Sigmoid colon (tissue), 7 donors: Measurements from ENCODE around the gene ROBO4. TPM values are rescaled to one million over a fixed set of nuclear protein-coding genes. Genes with fewer than 3 reads are reported as not detected.
A peak's percentile ranks its signal among the peaks of the same experiment; 100 is the strongest.

ENCODE experiments used
- DNase-seq: peaks from one replicate; pipeline ENCODE4 v3.0.0-alpha.2; 2019
- H3K27ac ChIP-seq, 4 donors: fragments of 200-600 bp; sonication (generic); one replicate each; pipeline ENCODE4 v1.5.1; 2016 to 2019; ENCODE audit warnings: mild to moderate bottlenecking in 1 of 4
- H3K27me3 ChIP-seq, 3 donors: fragments of 200-600 bp; sonication (generic); one replicate each; pipeline ENCODE4 v1.5.1; 2019; ENCODE audit warnings: mild to moderate bottlenecking in 1 of 3
- H3K36me3 ChIP-seq, 4 donors: fragments of 200-600 bp; sonication (generic); one replicate each; pipeline ENCODE4 v1.5.1; 2016 to 2019
- H3K4me1 ChIP-seq, 4 donors: fragments of 200-600 bp; sonication (generic); one replicate each; pipeline ENCODE4 v1.5.1; 2017 to 2019
- H3K4me3 ChIP-seq, 4 donors: fragments of 200-600 bp; sonication (generic); one replicate each; pipeline ENCODE4 v1.5.1; 2017 to 2019; ENCODE audit warnings: mild to moderate bottlenecking in 2 of 4, moderate library complexity in 1 of 4
- H3K9me3 ChIP-seq, 4 donors: fragments of 200-600 bp in 3 of 4; sonication (generic) in 3 of 4; one replicate each; pipeline versions ENCODE4 v1.5.1 to v1.6.1; 2013 to 2019
- EP300 ChIP-seq, 4 donors: sonication (generic); formaldehyde crosslinking; IDR thresholded peaks; one replicate each; pipeline ENCODE4 v1.6.1; 2017; ENCODE audit warnings: antibody characterized with exemption in 4 of 4
- POLR2A ChIP-seq, 2 donors: fragments of 450-650 bp; IDR thresholded peaks; one replicate each; pipeline ENCODE4 v1.6.1; 2016; ENCODE audit warnings: antibody characterized with exemption in 2 of 2, mild to moderate bottlenecking in 2 of 2, moderate library complexity in 2 of 2
- POLR2AphosphoS5 ChIP-seq, 4 donors: sonication (generic); formaldehyde crosslinking; IDR thresholded peaks; one replicate each; pipeline ENCODE4 v1.6.1; 2017; ENCODE audit warnings: antibody characterized with exemption in 4 of 4
- WGBS, 2 donors: extraction: QIAGEN DNeasy Blood & Tissue Kit; methylation state at CpG; one replicate each; pipeline ENCODE4 v1.1.7; 2013; 5-methylcytosine and 5-hydroxymethylcytosine counted together
- intact Hi-C: fragments of 100-400 bp; cut with DNase I; formaldehyde crosslinking; loops from one replicate; pipeline ENCODE4 v1.15.1; 2023
- polyA plus RNA-seq, 3 donors: library from polyadenylated mRNA; stranded (reverse); fragments of 200-250 nt; gene quantifications; one replicate each; pipeline ENCODE4 v1.2.3, GENCODE V29; 2013
- total RNA-seq, 4 donors: library from RNA; depleted of rRNA; stranded (reverse); fragments of >200 nt; gene quantifications; one replicate each; pipeline ENCODE4 v1.1.0, GENCODE V29; 2016
- TF ChIP-seq, protein P1 (sequence below), 4 experiments: fragments of 450-650 bp in 3 of 4; fragments of 200-600 bp in 1 of 4; IDR thresholded peaks; one replicate each; pipeline ENCODE4 v1.5.1; 2016 to 2019; ENCODE audit warnings: antibody characterized with exemption in 4 of 4, mild to moderate bottlenecking in 3 of 4, moderate library complexity in 2 of 4
- donor health status: healthy with polysubstance abuse.
- donor health status: Bipolar disorder and iron deficiency.
- donor health status: healthy.

ROBO4 gene
- total and polyA plus RNA-seq, 7 donors = 0.46 to 13.8 (median 8.1) TPM

DNA sequence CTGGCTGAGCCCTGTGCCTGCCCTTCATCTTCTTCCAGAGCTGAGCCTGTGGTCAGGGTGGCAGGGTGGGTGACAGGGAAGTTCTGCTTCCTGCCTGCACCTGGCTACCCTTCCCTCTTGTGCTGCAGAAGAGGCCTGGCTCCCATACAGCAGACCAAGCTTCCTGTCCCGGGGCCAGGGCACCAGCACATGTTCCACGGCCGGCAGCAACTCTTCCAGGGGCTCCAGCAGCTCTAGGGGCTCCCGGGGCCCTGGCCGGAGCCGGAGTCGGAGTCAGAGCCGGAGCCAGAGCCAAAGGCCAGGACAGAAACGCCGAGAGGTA is 17.4 kb downstream of the ROBO4 start:
- intact Hi-C loops = no loop called here
- no peaks in the 10 kb centered on the region for H3K36me3 ChIP-seq
- TF ChIP-seq EP300 (IDR thresholded peaks at IDR 0.05) (no peak), POLR2A (IDR thresholded peaks at IDR 0.05) (no peak), POLR2AphosphoS5 (IDR thresholded peaks at IDR 0.05) (no peak)
- TF ChIP-seq, protein P1, sequence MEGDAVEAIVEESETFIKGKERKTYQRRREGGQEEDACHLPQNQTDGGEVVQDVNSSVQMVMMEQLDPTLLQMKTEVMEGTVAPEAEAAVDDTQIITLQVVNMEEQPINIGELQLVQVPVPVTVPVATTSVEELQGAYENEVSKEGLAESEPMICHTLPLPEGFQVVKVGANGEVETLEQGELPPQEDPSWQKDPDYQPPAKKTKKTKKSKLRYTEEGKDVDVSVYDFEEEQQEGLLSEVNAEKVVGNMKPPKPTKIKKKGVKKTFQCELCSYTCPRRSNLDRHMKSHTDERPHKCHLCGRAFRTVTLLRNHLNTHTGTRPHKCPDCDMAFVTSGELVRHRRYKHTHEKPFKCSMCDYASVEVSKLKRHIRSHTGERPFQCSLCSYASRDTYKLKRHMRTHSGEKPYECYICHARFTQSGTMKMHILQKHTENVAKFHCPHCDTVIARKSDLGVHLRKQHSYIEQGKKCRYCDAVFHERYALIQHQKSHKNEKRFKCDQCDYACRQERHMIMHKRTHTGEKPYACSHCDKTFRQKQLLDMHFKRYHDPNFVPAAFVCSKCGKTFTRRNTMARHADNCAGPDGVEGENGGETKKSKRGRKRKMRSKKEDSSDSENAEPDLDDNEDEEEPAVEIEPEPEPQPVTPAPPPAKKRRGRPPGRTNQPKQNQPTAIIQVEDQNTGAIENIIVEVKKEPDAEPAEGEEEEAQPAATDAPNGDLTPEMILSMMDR (IDR thresholded peaks at IDR 0.05) = no peak
- H3K27ac ChIP-seq = no peak overlapping the region
- no peaks in the 10 kb centered on the region for H3K27me3 ChIP-seq
- DNase-seq = peak; percentile 50
- no peak overlapping the region for H3K4me3 ChIP-seq
- no peaks in the 10 kb centered on the region for H3K9me3 ChIP-seq
- peaks cover 0 to 21% (median 12%) of the 10 kb centered on the region in 4 donors for H3K4me1 ChIP-seq
- 54 to 88% methylated on average over 10 of the region's 10 CpGs for WGBS, 2 donors

DNA sequence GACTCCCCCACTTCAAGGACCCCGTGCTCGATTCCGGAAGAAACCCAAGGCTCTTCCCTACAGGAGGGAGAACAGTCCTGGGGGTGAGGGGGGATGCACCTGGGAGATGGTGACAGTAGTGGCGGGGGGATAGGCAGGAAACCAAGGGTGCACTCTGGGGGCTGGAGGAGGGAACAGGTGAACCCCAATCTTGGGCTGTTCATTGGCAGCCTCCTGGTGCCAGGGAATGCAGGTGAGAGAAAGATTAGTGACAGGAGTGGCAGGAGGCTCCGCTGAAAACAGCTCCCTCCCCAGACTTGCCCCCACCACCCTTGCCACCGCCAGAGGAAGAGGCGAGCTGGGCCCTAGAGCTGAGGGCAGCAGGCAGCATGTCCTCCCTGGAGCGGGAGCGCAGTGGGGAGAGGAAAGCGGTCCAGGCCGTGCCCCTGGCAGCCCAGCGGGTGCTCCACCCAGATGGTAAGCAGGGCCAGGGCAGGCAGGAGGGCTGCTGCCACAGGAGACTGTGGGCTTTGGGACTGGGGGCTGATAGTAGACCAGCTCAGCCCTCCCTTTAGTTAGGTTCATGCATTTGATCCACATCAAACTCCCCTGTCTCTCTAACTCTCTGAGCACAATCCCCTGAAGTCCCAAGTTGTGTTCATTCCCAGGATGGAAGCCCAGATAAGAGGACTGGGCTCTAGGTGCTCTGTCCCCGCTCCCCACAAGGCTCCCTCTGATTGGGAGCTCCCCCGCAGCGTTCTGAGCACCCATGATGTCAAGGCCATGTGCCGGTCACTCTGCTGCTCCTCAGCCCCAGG is 18.0 kb downstream of the ROBO4 start:
- peaks cover 0 to 21% (median 12%) of the 10 kb centered on the region in 4 donors for H3K4me1 ChIP-seq
- DNase-seq = peak; percentile 59
- intact Hi-C loops = loop anchor here (5.0 to 10.0 kb wide), 2 partner anchors 42 to 205 kb away; partner anchors contain the start of genes SIAE and SPA17
- H3K4me3 ChIP-seq = no peak overlapping the region
- H3K36me3 ChIP-seq = no peaks in the 10 kb centered on the region
- no peaks in the 10 kb centered on the region for H3K27me3 ChIP-seq
- H3K9me3 ChIP-seq = no peaks in the 10 kb centered on the region
- TF ChIP-seq EP300 (IDR thresholded peaks at IDR 0.05) = no peak
- no peak for TF ChIP-seq POLR2AphosphoS5 (IDR thresholded peaks at IDR 0.05)
- no peak for TF ChIP-seq POLR2A (IDR thresholded peaks at IDR 0.05)
- TF ChIP-seq, protein P1 (IDR thresholded peaks at IDR 0.05) = no peak
- 81 to 93% methylated on average over 16 of the region's 16 CpGs for WGBS, 2 donors
- no peak overlapping the region for H3K27ac ChIP-seq

DNA sequence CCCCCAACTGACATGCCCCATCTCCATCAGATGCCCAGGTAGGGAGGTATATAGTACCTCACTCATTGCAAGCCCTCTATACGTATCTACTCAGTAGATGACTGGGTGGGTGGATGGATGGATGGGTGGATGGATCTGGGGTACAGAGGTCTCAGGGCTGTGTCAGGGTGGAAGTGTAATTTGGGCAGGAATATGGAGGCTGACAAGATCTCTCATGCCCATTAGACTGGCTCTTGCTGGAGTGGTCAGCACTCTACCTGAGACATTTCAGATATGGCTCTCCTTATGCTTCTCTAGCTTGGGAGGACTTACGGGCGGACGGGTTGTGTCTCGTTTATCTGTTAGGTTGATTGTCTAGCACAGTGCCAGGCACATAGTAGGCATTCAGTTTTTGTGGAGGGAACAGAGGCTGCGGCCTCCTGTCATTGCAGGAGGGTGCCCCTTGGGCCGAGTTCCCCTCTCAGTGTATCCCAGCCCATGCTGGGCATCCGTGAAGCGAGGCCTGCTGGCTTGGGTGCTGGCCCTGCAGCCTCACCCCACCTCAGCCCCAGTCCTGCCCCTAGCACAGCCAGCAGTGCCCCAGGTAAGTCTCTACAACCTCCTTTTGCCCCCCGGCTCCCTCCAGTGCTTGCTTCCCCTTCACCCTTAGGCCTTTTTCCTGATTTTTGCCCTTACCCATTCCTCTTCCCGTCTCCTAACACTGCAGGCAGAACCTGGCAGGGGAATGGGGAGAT is 18.7 kb downstream of the ROBO4 start:
- peak; percentile 52 for DNase-seq
- H3K36me3 ChIP-seq = no peaks in the 10 kb centered on the region
- TF ChIP-seq POLR2A (IDR thresholded peaks at IDR 0.05) (no peak), POLR2AphosphoS5 (IDR thresholded peaks at IDR 0.05) (no peak)
- H3K4me3 ChIP-seq = no peak overlapping the region
- 94 to 96% methylated on average over 11 of the region's 11 CpGs for WGBS, 2 donors
- peaks cover 0 to 21% (median 12%) of the 10 kb centered on the region in 4 donors for H3K4me1 ChIP-seq
- no peaks in the 10 kb centered on the region for H3K9me3 ChIP-seq
- H3K27ac ChIP-seq = no peak overlapping the region
- intact Hi-C loops = loop anchor here (5.0 to 10.0 kb wide), 2 partner anchors 42 to 204 kb away; partner anchors contain the start of genes SIAE and SPA17
- peaks cover 0 to 4% (median 0%) of the 10 kb centered on the region in 3 donors for H3K27me3 ChIP-seq

DNA sequence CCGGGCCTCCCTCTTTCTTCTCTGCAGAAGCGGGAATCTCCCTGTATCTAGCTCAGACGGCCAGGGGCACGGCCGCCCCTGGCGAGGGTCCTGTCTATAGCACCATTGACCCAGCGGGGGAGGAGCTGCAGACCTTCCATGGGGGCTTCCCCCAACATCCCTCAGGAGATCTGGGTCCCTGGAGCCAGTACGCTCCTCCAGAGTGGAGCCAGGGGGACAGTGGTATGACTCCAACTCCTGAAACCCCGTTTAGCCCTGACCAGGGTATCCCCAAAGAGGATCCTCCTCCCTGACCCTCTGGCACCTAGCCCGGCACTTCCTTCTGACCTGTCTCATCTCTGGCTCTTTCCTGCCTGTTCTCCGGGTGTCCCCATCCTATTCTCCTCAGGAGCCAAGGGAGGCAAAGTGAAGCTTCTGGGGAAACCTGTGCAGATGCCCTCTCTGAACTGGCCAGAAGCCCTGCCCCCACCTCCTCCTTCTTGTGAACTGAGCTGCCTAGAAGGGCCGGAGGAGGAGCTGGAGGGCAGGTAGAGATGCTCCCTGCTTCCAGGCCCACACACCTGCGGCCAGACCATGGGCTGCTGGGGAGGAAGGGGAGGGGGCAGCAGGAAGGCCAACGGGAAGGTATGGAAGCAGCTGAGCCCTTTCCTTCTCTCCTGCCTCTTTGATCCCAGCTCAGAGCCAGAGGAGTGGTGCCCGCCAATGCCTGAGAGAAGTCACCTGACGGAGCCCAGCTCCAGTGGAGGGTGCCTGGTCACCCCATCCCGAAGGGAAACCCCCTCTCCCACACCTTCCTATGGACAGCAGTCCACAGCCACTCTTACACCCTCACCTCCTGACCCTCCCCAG is 19.5 kb downstream of the ROBO4 start:
- peaks cover 0 to 12% (median 5%) of the 10 kb centered on the region in 3 donors for H3K27me3 ChIP-seq
- H3K4me1 ChIP-seq = peaks cover 0 to 21% (median 12%) of the 10 kb centered on the region in 4 donors
- peak; percentile 64 for DNase-seq
- TF ChIP-seq EP300 (IDR thresholded peaks at IDR 0.05) (no peak), POLR2AphosphoS5 (IDR thresholded peaks at IDR 0.05) (no peak), POLR2A (IDR thresholded peaks at IDR 0.05) (no peak)
- TF ChIP-seq, protein P1 (IDR thresholded peaks at IDR 0.05) = no peak
- H3K36me3 ChIP-seq = no peaks in the 10 kb centered on the region
- WGBS, 2 donors = 78 to 82% methylated on average over 17 of the region's 17 CpGs
- intact Hi-C loops = loop anchor here (2.0 to 10.0 kb wide), 4 partner anchors 41 to 203 kb away; partner anchors contain the start of genes MSANTD2, SIAE and SPA17
- H3K4me3 ChIP-seq = no peak overlapping the region
- no peaks in the 10 kb centered on the region for H3K9me3 ChIP-seq
- H3K27ac ChIP-seq = no peak overlapping the region
